ENCODE results near the gene PCDHGB6. TPM values are rescaled to one million over a fixed set of nuclear protein-coding genes. Genes with fewer than 3 reads are reported as not detected.

The PCDHGB6 gene
- 2.6 and 3.6 TPM in 2 replicates for total RNA-seq

DNA sequence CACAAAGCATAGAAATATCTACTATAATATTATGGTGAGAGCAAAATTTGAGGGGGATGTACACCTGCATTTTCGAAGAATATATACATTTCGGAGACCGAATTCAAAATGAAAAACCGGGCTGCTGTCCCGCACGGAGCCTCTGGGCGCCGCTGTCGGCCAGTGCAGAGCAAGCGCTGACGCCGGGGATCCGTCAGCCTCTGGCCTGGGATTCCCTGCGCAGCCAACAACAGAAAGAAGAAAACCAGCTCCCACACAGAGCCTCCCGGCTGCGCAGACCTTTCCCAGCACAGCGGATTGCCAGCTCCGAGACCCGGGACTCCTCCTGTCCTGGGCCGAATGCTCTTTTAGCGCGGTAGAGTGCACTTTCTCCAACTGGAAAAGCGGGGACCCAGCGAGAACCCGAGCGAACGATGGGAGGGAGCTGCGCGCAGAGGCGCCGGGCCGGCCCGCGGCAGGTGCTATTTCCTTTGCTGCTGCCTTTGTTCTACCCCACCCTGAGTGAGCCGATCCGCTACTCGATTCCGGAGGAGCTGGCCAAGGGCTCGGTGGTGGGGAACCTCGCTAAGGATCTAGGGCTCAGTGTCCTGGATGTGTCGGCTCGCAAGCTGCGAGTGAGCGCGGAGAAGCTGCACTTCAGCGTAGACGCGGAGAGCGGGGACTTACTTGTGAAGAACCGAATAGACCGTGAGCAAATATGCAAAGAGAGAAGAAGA lies at the start of gene PCDHGB6:
PCDHGB6 (plus strand) TSS at position 232 of the 716 bp plus-strand sequence; CDS start at position 414, 182 bp downstream.

DNA sequence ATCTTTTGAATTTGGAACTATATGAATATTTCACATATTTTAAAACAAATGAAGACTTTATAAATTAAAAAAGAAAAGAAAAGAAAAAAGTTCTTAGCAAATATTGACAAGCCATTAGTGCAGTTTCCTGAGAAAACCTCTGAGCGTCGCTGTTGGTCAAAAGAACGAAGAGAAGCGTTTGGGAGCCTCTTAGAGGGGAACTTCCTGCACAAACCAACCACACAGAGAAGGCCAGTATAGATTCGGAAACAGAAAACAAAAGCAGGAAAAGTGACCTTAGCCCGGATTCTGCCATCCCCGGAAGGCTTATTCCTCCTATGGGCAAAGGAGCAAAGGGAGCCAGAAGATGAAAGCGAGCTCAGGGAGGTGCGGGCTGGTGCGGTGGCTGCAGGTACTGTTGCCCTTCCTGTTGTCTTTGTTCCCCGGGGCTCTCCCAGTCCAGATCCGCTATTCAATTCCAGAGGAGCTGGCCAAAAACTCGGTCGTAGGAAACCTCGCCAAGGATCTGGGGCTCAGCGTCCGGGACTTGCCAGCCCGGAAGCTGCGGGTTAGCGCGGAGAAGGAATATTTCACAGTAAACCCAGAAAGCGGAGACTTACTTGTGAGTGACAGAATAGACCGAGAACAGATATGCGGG lies 47.9 kb upstream of the PCDHGB6 start, which contains the start of gene PCDHGB2:
PCDHGB2 (plus strand) TSS at position 205 of the 637 bp plus-strand sequence; CDS start at position 347, 142 bp downstream.

DNA sequence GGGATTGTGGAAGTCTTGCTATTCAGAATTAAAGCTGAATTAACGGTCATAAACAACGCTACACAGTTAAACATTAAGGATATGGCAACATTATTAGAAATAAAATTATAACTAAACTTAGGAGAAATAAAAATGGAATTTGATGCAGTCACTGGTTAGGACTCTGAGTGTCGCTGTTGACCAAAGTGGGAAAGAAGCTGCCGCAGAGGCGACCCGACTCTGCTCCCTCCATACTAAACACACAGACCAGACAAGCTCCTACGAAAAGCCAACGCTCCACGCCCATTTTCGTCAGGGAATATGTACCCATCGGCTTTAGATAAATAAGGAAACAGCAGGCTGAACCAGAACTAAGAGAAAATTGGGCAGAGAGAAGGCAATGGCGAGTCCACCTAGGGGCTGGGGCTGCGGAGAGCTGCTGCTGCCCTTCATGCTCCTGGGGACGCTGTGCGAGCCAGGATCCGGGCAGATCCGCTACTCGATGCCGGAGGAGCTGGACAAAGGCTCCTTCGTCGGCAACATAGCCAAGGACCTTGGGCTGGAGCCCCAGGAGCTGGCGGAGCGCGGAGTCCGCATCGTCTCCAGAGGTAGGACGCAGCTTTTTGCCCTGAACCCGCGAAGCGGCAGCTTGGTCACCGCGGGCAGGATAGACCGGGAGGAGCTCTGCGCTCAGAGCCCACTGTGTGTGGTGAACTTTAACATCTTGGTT lies 43.7 kb upstream of the PCDHGB6 start, which contains the start of gene PCDHGA5:
PCDHGA5 (plus strand) TSS at position 211 of the 709 bp plus-strand sequence; CDS start at position 380, 169 bp downstream.

DNA sequence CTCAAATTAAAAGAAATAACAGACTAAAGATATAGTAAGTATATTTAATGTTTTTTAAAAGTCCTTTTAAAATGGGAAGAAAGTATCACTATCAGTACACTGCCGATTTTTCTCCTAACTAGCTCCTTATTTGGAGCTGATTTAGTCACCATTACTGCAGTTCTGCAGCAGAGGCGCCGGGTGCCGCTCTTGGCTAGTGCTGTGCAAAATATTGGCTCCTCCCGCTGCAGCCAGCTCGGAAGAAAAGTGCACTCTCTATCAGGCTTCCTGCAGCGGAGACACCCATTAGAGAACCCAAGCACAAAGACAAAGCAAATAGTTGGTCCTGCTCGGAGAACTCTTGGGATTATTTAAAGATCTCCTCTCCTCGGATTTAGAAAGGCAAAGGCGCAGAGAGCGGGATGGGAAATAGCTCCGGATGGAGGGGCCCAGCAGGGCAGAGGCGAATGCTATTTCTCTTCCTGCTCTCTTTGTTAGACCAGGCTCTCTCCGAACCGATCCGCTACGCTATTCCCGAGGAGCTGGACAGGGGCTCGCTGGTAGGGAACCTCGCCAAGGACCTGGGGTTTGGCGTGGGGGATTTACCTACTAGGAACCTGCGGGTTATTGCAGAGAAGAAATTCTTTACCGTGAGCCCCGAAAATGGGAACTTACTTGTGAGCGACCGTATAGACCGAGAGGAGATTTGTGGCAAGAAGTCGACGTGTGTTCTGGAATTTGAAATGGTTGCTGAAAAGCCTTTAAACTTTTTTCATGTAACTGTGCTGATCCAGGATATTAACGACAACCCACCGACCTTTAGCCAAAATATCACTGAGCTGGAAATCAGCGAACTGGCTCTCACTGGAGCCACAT lies 37.6 kb upstream of the PCDHGB6 start, which contains the start of gene PCDHGB3:
PCDHGB3 (plus strand) TSS at position 249 of the 855 bp plus-strand sequence; CDS start at position 402, 153 bp downstream.

DNA sequence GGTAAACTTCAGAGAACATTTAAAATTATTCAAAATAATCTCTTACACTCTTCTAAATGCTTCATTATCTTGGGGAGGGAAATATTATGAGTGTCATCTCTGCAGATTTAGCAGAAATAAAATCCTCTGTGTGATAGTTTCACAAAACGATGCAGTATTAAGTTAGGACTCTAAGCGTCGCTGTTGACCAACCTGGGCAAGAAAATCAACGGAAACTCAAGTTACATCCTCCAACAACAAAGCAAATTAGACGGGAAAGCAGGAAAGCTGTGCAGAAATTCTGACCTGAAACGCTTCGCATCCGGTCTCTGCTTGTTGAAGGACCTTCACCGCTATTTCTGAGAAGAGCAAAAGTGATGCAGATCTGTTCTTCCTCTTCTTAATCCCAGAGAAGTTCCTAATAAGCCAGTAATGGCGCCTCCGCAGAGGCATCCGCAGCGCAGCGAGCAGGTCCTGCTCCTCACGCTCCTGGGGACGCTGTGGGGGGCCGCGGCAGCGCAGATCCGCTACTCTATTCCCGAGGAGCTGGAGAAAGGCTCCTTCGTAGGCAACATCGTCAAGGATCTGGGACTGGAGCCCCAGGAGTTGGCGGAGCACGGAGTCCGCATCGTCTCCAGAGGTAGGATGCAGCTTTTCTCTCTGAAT lies 34.0 kb upstream of the PCDHGB6 start, which contains the start of gene PCDHGA6:
PCDHGA6 (plus strand) TSS at position 219 of the 645 bp plus-strand sequence; CDS start at position 412, 193 bp downstream.

DNA sequence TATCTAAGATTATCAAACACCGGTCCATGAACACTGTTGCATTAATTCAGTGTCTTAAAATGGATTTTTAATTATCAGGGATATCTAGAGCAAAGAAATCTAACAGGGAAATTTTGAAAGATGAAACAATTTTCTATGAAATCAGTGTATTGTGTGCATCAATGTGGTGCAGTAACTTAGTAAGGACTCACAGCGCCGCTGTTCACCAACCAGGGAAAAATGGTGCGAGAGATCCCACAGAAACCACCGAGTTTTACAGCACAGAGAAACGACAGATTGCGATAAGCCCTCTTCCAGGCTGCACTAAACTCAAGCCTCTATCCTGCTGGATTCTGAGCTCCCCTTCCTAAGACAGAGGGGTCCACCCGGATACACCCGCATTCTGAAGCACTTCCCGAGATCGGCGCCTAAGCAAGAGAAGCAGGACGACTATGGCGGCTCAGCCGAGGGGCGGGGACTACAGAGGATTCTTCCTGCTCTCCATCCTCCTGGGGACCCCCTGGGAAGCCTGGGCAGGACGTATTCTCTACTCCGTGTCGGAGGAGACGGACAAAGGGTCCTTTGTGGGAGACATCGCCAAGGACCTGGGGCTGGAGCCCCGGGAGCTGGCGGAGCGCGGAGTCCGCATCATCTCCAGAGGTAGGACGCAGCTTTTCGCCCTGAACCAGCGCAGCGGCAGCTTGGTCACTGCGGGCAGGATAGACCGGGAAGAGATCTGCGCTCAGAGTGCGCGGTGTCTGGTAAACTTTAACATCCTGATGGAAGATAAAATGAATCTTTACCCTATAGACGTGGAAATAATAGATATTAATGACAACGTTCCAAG lies 25.1 kb upstream of the PCDHGB6 start, which contains the start of gene PCDHGA7:
PCDHGA7 (plus strand) TSS at position 274 of the 826 bp plus-strand sequence; CDS start at position 432, 158 bp downstream.

DNA sequence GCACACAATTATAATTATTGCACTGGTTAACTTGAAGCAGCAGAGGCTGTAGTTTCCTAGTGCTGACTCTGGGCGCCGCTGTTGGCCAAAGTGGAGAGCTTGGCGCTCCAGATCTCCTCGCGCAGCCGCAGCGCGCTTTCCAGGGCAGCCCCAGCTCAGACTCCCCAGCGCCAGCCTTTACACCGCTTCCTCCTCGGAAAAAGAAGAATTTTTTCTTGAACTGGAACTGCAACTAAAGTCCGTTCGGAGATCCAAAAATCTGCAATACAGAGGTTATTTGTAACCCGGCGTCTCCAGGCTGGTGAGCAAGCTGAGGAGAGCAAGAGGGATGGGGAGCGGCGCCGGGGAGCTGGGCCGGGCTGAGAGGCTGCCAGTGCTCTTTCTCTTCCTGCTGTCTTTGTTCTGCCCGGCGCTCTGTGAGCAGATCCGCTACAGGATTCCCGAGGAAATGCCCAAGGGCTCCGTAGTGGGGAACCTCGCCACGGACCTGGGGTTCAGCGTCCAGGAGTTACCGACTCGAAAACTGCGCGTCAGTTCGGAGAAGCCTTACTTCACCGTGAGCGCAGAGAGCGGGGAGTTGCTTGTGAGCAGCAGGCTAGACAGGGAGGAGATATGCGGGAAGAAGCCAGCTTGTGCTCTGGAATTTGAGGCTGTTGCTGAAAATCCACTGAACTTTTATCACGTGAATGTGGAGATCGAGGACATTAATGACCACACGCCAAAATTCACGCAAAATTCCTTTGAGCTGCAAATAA lies 20.1 kb upstream of the PCDHGB6 start, which contains the start of gene PCDHGB4:
PCDHGB4 (plus strand) TSS at position 142 of the 755 bp plus-strand sequence; CDS start at position 329, 187 bp downstream.

DNA sequence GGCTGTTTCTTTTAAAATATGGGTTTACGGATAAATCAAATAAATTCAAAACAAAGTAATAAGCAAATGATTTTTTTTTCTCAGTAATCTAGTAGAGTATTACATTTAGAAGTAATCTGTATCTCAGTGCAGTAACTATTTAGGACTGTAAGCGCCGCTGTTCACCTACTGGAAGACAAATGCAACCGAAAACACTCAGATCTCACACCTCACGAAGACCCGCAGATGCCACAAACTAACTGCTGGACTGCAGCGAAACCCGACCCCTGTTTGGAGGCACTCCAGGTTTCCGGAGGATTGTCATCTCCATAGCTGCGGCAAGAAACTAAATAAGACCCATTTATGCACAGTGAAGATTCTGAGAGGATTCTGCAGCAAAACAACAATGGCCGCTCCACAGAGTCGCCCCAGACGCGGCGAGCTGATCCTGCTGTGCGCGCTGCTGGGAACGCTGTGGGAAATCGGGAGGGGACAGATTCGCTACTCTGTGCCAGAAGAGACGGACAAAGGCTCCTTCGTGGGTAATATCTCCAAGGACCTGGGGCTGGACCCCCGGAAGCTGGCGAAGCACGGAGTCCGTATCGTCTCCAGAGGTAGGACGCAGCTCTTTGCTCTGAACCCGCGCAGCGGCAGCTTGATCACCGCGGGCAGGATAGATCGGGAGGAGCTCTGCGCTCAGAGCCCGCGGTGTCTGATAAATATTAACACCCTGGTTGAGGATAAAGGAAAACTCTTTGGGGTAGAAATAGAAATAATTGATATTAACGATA lies 15.2 kb upstream of the PCDHGB6 start, which contains the start of gene PCDHGA8:
PCDHGA8 (plus strand) TSS at position 205 of the 770 bp plus-strand sequence; CDS start at position 386, 181 bp downstream.

DNA sequence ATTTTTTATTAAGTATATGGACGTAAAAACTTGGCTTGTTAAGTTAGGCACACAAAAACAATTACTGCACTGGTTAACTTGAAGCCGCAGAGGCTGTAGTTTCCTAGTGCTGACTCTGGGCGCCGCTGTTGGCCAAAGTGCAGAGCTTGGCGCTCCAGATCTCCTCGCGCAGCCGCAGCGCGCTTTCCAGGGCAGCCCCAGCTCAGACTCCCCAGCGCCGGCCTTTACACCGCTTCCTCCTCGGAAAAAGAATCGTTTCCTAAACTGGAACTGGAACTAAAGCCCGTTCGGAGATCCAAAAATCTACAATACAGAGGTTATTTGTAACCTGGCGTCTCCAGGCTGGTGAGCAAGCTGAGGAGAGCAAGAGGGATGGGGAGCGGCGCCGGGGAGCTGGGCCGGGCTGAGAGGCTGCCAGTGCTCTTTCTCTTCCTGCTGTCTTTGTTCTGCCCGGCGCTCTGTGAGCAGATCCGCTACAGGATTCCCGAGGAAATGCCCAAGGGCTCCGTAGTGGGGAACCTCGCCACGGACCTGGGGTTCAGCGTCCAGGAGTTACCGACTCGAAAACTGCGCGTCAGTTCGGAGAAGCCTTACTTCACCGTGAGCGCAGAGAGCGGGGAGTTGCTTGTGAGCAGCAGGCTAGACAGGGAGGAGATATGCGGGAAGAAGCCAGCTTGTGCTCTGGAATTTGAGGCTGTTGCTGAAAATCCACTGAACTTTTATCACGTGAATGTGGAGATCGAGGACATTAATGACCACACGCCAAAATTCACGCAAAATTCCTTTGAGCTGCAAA lies 9.9 kb upstream of the PCDHGB6 start, which contains the start of gene PCDHGB5:
PCDHGB5 (plus strand) TSS at position 192 of the 796 bp plus-strand sequence; CDS start at position 373, 181 bp downstream.

DNA sequence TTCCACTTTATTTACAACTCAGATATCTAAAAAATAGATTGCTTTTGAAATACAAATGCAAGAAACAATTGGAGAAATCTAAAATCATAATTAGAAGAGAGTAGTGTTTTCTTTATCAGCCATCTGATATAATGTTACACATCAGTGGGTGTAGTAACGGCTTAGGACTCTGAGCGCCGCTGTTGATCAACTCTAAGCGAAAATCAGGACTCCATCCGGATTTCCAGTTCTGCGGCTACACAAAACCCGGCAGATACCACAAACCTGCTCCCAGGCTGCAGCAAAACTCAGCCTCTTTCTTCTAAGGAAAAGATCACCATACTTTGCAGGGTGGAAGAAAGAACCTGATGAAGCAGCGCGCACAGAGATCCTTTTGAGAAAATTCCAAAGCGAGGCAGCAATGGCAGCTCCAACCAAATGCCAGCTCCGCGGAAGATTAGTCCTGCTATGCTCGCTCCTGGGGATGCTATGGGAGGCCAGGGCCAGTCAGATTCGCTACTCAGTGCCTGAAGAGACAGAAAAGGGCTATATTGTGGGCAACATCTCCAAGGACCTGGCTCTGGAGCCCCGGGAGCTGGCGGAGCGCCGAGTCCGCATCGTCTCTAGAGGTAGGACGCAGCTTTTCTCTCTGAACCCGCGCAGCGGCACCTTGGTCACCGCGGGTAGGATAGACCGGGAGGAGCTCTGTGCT lies 5.1 kb upstream of the PCDHGB6 start, which contains the start of gene PCDHGA9:
PCDHGA9 (plus strand) TSS at position 226 of the 691 bp plus-strand sequence; CDS start at position 401, 175 bp downstream.

DNA sequence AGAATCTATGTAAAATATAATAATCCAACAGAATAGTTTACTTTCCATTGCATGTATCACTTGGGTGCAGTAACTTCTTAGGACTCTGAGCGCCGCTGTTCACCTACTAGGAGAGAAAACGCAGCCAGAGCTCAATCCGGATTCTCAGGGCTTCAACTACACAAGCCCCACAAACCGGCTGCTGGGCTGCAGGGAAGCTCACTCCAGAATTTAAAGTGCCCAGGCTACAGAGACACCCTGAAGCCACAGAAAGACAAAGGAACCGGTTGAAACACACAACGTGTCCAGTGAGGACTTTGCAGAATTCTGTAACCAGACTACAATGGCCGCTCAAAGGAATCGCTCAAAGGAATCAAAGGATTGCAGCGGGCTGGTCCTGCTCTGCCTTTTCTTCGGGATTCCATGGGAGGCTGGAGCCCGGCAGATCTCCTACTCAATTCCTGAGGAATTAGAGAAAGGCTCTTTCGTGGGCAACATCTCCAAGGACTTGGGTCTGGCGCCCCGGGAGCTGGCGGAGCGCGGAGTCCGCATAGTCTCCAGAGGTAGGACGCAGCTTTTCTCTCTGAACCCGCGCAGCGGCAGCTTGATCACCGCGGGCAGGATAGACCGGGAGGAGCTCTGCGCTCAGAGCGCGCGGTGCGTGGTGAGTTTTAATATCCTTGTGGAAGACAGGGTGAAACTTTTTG lies 5.2 kb downstream of the PCDHGB6 start, which contains the start of gene PCDHGA10:
PCDHGA10 (plus strand) TSS at position 134 of the 686 bp plus-strand sequence; CDS start at position 323, 189 bp downstream.

DNA sequence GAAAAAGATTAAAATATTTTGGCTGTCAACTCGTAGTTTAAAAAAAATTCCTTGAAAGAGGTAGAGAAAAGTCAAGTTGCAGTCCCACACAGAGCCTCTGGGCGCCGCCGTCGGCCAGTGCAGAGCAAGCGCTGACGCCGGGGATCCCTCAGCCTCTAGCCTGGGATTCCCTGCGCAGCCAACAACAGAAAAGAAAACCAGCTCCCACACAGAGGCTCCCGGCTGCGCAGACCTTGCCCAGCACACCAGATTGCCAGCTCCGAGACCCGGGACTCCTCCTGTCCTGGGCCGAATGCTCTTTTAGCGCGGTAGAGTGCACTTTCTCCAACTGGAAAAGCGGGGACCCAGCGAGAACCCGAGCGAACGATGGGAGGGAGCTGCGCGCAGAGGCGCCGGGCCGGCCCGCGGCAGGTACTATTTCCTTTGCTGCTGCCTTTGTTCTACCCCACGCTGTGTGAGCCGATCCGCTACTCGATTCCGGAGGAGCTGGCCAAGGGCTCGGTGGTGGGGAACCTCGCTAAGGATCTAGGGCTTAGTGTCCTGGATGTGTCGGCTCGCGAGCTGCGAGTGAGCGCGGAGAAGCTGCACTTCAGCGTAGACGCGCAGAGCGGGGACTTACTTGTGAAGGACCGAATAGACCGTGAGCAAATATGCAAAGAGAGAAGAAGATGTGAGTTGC lies 9.8 kb downstream of the PCDHGB6 start, which contains the start of gene PCDHGB7:
PCDHGB7 (plus strand) TSS at position 184 of the 679 bp plus-strand sequence; CDS start at position 367, 183 bp downstream.

DNA sequence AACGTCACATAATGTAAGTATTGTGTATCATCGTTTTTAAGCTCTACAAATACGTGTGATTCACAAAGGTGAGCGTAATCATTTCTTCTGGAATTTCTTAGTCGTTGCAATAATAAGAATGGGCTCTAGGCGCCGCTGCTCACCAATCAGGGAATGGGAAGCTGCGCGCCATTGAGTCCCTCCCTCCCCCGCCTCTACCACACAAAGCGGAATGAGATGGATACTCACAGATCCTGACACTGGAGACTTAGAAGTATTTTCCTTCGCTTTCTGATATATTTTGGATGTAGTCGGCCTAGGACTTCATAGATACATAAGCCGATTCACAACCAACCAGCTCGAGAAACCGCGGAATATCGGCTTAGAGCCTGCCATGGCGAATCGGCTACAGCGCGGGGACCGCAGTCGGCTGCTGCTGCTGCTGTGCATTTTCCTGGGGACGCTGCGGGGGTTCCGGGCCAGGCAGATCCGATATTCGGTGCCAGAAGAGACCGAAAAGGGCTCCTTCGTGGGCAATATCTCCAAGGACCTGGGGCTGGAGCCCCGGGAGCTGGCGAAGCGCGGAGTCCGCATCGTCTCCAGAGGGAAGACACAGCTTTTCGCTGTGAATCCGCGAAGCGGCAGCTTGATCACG lies 13.2 kb downstream of the PCDHGB6 start, which contains the start of gene PCDHGA11:
PCDHGA11 (plus strand) TSS at position 197 of the 634 bp plus-strand sequence; CDS start at position 374, 177 bp downstream.

DNA sequence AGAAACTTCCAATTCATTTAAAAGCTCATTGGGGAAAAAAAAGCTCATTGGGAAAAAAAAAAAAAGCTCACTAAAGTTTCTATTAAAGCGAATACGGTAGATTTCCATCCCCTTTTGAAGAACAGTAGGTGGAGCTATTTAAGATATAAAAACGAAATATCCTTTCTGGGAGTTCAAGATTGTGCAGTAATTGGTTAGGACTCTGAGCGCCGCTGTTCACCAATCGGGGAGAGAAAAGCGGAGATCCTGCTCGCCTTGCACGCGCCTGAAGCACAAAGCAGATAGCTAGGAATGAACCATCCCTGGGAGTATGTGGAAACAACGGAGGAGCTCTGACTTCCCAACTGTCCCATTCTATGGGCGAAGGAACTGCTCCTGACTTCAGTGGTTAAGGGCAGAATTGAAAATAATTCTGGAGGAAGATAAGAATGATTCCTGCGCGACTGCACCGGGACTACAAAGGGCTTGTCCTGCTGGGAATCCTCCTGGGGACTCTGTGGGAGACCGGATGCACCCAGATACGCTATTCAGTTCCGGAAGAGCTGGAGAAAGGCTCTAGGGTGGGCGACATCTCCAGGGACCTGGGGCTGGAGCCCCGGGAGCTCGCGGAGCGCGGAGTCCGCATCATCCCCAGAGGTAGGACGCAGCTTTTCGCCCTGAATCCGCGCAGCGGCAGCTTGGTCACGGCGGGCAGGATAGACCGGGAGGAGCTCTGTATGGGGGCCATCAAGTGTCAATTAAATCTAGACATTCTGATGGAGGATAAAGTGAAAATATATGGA lies 22.7 kb downstream of the PCDHGB6 start, which contains the start of gene PCDHGA12:
PCDHGA12 (plus strand) TSS at position 176 of the 782 bp plus-strand sequence; CDS start at position 429, 253 bp downstream.

All from cardiac ventricle fibroblast (primary cell).